Right atrium auricular region (tissue), 2 donors: ENCODE data around the gene NDUFA1. TPM values are rescaled to one million over a fixed set of nuclear protein-coding genes. Genes with fewer than 3 reads are reported as not detected.
A peak's percentile ranks its signal among the peaks of the same experiment; 100 is the strongest.
"Not testable (repeated sequence)": the region's sequence is repeated elsewhere in the genome, so short reads cannot be mapped to it uniquely, and the experiment has no call there.

Experiments
- DNase-seq: peaks from one replicate; pipeline ENCODE4 v3.0.0-alpha.2; 2019; ENCODE audit warnings: low spot score
- H3K27ac ChIP-seq, 2 donors: fragments of 200-600 bp; sonication (generic); 1 replicate in 1 of 2; 2 replicates in 1 of 2; pipeline ENCODE4 v1.5.1; 2016 to 2019
- H3K27me3 ChIP-seq, 2 donors: fragments of 200-600 bp; sonication (generic); one replicate each; pipeline versions ENCODE4 v1.5.1 to v1.6.0; 2017 to 2019
- H3K36me3 ChIP-seq: fragments of 200-600 bp; sonication (generic); one replicate; pipeline ENCODE4 v1.5.1; 2016
- H3K4me1 ChIP-seq, 2 donors: fragments of 200-600 bp; sonication (generic); one replicate each; pipeline versions ENCODE4 v1.5.1 to v1.6.0; 2017 to 2019
- H3K4me3 ChIP-seq, 2 donors: fragments of 200-600 bp; sonication (generic); 1 replicate in 1 of 2; 2 replicates in 1 of 2; pipeline ENCODE4 v1.5.1; 2017 to 2019; ENCODE audit warnings: mild to moderate bottlenecking in 1 of 2, moderate library complexity in 1 of 2
- H3K9me3 ChIP-seq, 2 donors: fragments of 200-600 bp; sonication (generic); one replicate each; pipeline ENCODE4 v1.5.1; 2019
- CTCF ChIP-seq, 2 donors: fragments of 200-600 bp; sonication (generic); IDR thresholded peaks; one replicate each; pipeline ENCODE4 v1.5.1; 2019; ENCODE audit warnings: antibody characterized with exemption in 2 of 2
- total RNA-seq, 2 donors: library from RNA; depleted of rRNA; stranded (reverse); fragments of >200 nt; gene quantifications; one replicate each; pipeline ENCODE4 v1.1.0, GENCODE V29; 2016

Gene NDUFA1
- total RNA-seq, 2 donors from 2014 or later: 202 to 222 TPM

GRCh38 chrX:119880076-119880475 is 8.4 kb downstream of the NDUFA1 start:
- no peak overlapping the region for H3K27ac ChIP-seq
- no peaks in the 10 kb centered on the region for H3K4me1 ChIP-seq
- no peaks in the 10 kb centered on the region for H3K9me3 ChIP-seq
- no peak overlapping the region for H3K4me3 ChIP-seq
- H3K36me3 ChIP-seq: peaks cover 8% of the 10 kb centered on the region
- DNase-seq: no peak
- TF ChIP-seq CTCF (IDR thresholded peaks at IDR 0.05): no peak
- no peaks in the 10 kb centered on the region for H3K27me3 ChIP-seq

GRCh38 chrX:119880552-119881437 is 9.2 kb downstream of the NDUFA1 start:
- Histone ChIP-seq H3K36me3 (peaks cover 8% of the 10 kb centered on the region), H3K27me3 (no peaks in the 10 kb centered on the region), H3K4me3 (no peak overlapping the region), H3K27ac (no peak overlapping the region), H3K4me1 (no peaks in the 10 kb centered on the region), H3K9me3 (no peaks in the 10 kb centered on the region)
- no peak for DNase-seq
- TF ChIP-seq CTCF (IDR thresholded peaks at IDR 0.05): peak in 1 of 2 donors; percentile 59

- Histone ChIP-seq H3K4me1 (no peaks in the 10 kb centered on the region), H3K27me3 (no peaks in the 10 kb centered on the region), H3K9me3 (no peaks in the 10 kb centered on the region), H3K27ac (no peak overlapping the region), H3K36me3 (no peaks in the 10 kb centered on the region), H3K4me3 (no peak overlapping the region)
- DNase-seq: no peak
- no peak for TF ChIP-seq CTCF (IDR thresholded peaks at IDR 0.05)
Measured at GRCh38 chrX:119885554-119886428, 14.2 kb downstream of the NDUFA1 start.

GRCh38 chrX:119887721-119888425 is 16.2 kb downstream of the NDUFA1 start:
- Histone ChIP-seq H3K4me3 (peak overlapping the region; percentile 14 to 32), H3K4me1 (no peaks in the 10 kb centered on the region), H3K27me3 (no peaks in the 10 kb centered on the region), H3K9me3 (no peaks in the 10 kb centered on the region), H3K27ac (no peak overlapping the region), H3K36me3 (no peaks in the 10 kb centered on the region)
- DNase-seq: no peak
- peak; percentile 18 to 56 for TF ChIP-seq CTCF (IDR thresholded peaks at IDR 0.05)

- not testable (repeated sequence) for H3K4me1 ChIP-seq, H3K4me3 ChIP-seq, H3K9me3 ChIP-seq, H3K27me3 ChIP-seq, H3K27ac ChIP-seq, H3K36me3 ChIP-seq, DNase-seq
Measured at GRCh38 chrX:119890626-119891025, 19.0 kb downstream of the NDUFA1 start.

GRCh38 chrX:119891961-119892692 is 20.5 kb downstream of the NDUFA1 start:
- H3K27me3 ChIP-seq, H3K9me3 ChIP-seq, DNase-seq, H3K4me3 ChIP-seq, H3K27ac ChIP-seq, H3K4me1 ChIP-seq, H3K36me3 ChIP-seq: not testable (repeated sequence)
